SU-DHL-6 (cell line): ENCODE data around the gene CR1.

Experiments used
- H2AFZ ChIP-seq: fragments of 200-600 bp; sonication (generic); 2 replicates; pipeline ENCODE4 v1.6.1; 2014; ENCODE audit warnings: low read depth, mild to moderate bottlenecking, moderate library complexity, mixed read lengths, antibody characterized with exemption, low read length; ENCODE audit not compliant: severe bottlenecking
- H3F3A ChIP-seq: fragments of 200-600 bp; shearing (Covaris generic); 2 replicates; pipeline ENCODE4 v1.6.0; 2016; ENCODE audit warnings: antibody characterized with exemption, mild to moderate bottlenecking; ENCODE audit not compliant: insufficient read depth
- H3K27ac ChIP-seq: fragments of 200-600 bp; sonication (generic); 2 replicates; pipeline ENCODE4 v1.5.1; 2016; ENCODE audit warnings: low read depth, mild to moderate bottlenecking, low read length, moderate library complexity, mixed read lengths
- H3K27me3 ChIP-seq: fragments of 200-600 bp; sonication (generic), shearing (Covaris generic); 2 replicates; pipeline ENCODE4 v1.6.0; 2014; ENCODE audit warnings: mild to moderate bottlenecking, low read length
- H3K36me3 ChIP-seq: fragments of 200-600 bp; sonication (generic); 2 replicates; pipeline ENCODE4 v1.6.1; 2014; ENCODE audit warnings: mild to moderate bottlenecking, low read length, mixed read lengths
- H3K4me2 ChIP-seq: fragments of 300-600, 200-600 bp; shearing (Covaris generic), sonication (generic); 2 replicates; pipeline ENCODE4 v1.6.0; 2014; ENCODE audit warnings: low read length, low read depth, mild to moderate bottlenecking; ENCODE audit not compliant: poor library complexity, severe bottlenecking
- H3K4me3 ChIP-seq: fragments of 200-600 bp; sonication (generic); 2 replicates; pipeline ENCODE4 v1.5.1; 2014; ENCODE audit warnings: antibody characterized with exemption, low read length, mild to moderate bottlenecking, mixed read lengths; ENCODE audit not compliant: insufficient read depth, poor library complexity, severe bottlenecking
- H3K79me2 ChIP-seq: fragments of 200-600 bp; sonication (generic); 2 replicates; pipeline ENCODE4 v1.6.1; 2014; ENCODE audit warnings: mild to moderate bottlenecking, low read length, moderate library complexity; ENCODE audit not compliant: insufficient read depth
- H3K9ac ChIP-seq: fragments of 200-600 bp; sonication (generic); 2 replicates; pipeline ENCODE4 v1.7.0; 2014; ENCODE audit warnings: mild to moderate bottlenecking, low read length
- H3K9me2 ChIP-seq: fragments of 200-600 bp; sonication (generic); replicated peaks from 2 replicates; pipeline ENCODE4 v1.6.1; 2014; ENCODE audit warnings: low read length; ENCODE audit not compliant: insufficient read depth
- H3K9me3 ChIP-seq: fragments of 200-600 bp; sonication (generic); 2 replicates; pipeline ENCODE4 v1.6.1; 2014; ENCODE audit warnings: low read length, mixed read lengths; ENCODE audit not compliant: insufficient read depth
- H4K20me1 ChIP-seq: fragments of 200-600 bp; sonication (generic); 2 replicates; pipeline ENCODE4 v1.6.1; 2014; ENCODE audit warnings: low read depth, mild to moderate bottlenecking, antibody characterized with exemption, low read length, moderate library complexity, mixed read lengths
- EZH2phosphoT487 ChIP-seq: fragments of 200-600 bp; sonication (generic), shearing (Covaris generic); conservative IDR thresholded peaks from 2 replicates; pipeline ENCODE4 v1.6.1; 2018; ENCODE audit warnings: mild to moderate bottlenecking, antibody characterized with exemption, low read length, moderate library complexity, mixed read lengths
- TF ChIP-seq, protein P1 (sequence below): fragments of 200-600 bp; sonication (generic); IDR thresholded peaks from one replicate; pipeline ENCODE4 v1.5.1; 2017; ENCODE audit warnings: antibody characterized with exemption, mild to moderate bottlenecking, low read length, moderate library complexity; ENCODE audit not compliant: insufficient read depth, poor library complexity, severe bottlenecking

CR1 gene

DNA sequence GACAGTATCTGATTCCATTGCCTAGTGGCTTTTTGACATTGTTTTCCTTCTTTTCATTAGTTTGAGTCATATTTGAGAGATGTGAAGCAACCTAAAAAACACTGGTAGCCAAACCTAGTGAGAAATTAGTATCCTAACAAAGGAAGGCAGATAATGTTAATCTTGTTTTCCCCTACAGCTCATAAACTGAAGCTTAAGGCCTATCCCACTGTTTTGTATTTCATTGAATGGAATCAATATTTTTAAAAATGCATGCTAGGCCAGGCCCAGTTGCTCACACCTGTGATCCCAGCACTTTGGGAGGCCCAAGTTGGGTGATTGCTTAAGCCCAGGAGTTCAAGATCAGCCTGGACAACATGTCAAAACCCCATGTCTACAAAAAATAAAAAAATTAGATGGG is 150.2 kb downstream of the CR1 start:
- Histone ChIP-seq H3K9me2 (no peaks in the 10 kb centered on the region), H3K27me3 (no peaks in the 10 kb centered on the region), H3K4me2 (no peak overlapping the region), H4K20me1 (no peaks in the 10 kb centered on the region), H3K9me3 (no peaks in the 10 kb centered on the region), H3K9ac (no peak overlapping the region), H3K36me3 (no peaks in the 10 kb centered on the region), H2AFZ (no peak overlapping the region), H3K79me2 (no peaks in the 10 kb centered on the region), H3K27ac (no peak overlapping the region), H3F3A (no peaks in the 10 kb centered on the region), H3K4me3 (no peak overlapping the region)
- TF ChIP-seq, protein P1, sequence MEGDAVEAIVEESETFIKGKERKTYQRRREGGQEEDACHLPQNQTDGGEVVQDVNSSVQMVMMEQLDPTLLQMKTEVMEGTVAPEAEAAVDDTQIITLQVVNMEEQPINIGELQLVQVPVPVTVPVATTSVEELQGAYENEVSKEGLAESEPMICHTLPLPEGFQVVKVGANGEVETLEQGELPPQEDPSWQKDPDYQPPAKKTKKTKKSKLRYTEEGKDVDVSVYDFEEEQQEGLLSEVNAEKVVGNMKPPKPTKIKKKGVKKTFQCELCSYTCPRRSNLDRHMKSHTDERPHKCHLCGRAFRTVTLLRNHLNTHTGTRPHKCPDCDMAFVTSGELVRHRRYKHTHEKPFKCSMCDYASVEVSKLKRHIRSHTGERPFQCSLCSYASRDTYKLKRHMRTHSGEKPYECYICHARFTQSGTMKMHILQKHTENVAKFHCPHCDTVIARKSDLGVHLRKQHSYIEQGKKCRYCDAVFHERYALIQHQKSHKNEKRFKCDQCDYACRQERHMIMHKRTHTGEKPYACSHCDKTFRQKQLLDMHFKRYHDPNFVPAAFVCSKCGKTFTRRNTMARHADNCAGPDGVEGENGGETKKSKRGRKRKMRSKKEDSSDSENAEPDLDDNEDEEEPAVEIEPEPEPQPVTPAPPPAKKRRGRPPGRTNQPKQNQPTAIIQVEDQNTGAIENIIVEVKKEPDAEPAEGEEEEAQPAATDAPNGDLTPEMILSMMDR = no peak
- no peak for TF ChIP-seq EZH2phosphoT487

DNA sequence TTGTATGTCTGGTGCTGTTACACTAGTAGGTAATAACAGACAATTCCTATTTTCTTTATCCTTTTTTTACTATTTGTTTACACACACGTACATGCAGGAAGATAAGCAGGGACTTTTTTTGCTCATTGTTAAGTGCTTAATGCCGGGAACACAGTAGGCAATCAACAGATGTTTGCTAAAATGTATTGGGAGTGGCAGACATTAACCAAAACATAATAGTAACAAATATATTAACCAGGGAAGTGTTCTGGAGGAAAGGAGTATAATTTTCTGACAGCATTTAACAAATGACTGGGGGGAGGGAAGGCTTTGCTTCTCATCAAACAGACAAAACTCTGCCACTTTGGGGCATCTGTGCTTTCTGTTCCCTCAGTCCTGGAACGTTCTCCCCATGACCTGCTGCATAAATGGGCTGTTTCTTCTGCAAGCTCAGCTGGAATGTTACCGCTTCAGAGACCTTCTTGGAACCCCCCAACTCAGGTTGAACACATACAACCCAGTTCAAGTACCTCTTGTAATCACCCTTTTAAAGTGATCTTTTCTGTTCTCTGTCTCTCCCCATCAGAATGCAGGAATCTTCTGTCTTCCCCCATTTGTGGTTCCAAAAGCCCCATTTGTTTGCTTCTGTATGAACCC is 151.1 kb downstream of the CR1 start:
- H3K27me3 ChIP-seq = no peaks in the 10 kb centered on the region
- H3K79me2 ChIP-seq = no peaks in the 10 kb centered on the region
- no peak overlapping the region for H3K9ac ChIP-seq
- no peaks in the 10 kb centered on the region for H3K36me3 ChIP-seq
- H3F3A ChIP-seq = no peaks in the 10 kb centered on the region
- no peaks in the 10 kb centered on the region for H4K20me1 ChIP-seq
- no peaks in the 10 kb centered on the region for H3K9me3 ChIP-seq
- no peak overlapping the region for H2AFZ ChIP-seq
- no peaks in the 10 kb centered on the region for H3K9me2 ChIP-seq
- TF ChIP-seq, protein P1 = no peak
- no peak for TF ChIP-seq EZH2phosphoT487
- H3K4me2 ChIP-seq = no peak overlapping the region
- no peak overlapping the region for H3K27ac ChIP-seq
- H3K4me3 ChIP-seq = no peak overlapping the region

DNA sequence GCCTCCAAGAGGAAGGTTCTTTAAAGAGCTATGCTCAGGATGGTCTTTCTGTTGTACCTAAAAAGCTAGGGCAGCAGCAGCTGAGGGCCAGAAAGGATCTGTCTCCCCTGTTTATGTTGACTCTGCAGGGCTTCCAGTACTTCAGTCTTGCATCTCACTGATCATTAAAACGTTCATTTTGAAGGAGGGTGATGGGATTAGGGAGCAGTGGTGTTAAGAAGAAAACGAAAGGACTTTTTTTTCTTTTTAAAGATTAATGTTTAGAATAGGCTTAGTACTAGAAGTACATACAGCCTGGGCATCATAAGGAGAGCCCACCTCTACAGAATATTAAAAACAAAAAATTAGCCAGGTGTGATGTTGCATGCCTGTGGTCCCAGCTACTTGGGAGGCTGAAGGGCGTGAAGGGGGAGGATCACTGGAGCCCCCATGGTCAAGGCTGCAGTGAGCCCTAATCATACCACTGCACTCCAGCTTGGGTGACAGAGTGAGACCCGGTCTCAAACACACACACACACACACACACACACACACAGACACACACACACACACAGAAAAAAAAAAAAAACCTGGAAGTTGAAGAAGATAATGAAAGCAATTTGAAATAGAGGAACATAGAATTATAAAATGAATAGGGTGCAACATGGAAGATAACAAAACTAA is 151.8 kb downstream of the CR1 start:
- no peaks in the 10 kb centered on the region for H3K9me2 ChIP-seq
- no peaks in the 10 kb centered on the region for H3K9me3 ChIP-seq
- H2AFZ ChIP-seq = no peak overlapping the region
- H3K36me3 ChIP-seq = no peaks in the 10 kb centered on the region
- no peaks in the 10 kb centered on the region for H3K27me3 ChIP-seq
- TF ChIP-seq EZH2phosphoT487 = no peak
- TF ChIP-seq, protein P1 = no peak
- H3K79me2 ChIP-seq = no peaks in the 10 kb centered on the region
- no peak overlapping the region for H3K4me2 ChIP-seq
- H3K4me3 ChIP-seq = no peak overlapping the region
- no peaks in the 10 kb centered on the region for H4K20me1 ChIP-seq
- no peak overlapping the region for H3K9ac ChIP-seq
- H3F3A ChIP-seq = no peaks in the 10 kb centered on the region
- no peak overlapping the region for H3K27ac ChIP-seq
